ENCODE results near the gene FILIP1L. TPM values are rescaled to one million over a fixed set of nuclear protein-coding genes. Genes with fewer than 3 reads are reported as not detected.

Gene FILIP1L
- total and polyA plus RNA-seq, 2 of the 8 experiments (the other 6 are each of a cell fraction or from before 2014, with no cell fraction given), result 0.06 to 0.09 TPM

DNA sequence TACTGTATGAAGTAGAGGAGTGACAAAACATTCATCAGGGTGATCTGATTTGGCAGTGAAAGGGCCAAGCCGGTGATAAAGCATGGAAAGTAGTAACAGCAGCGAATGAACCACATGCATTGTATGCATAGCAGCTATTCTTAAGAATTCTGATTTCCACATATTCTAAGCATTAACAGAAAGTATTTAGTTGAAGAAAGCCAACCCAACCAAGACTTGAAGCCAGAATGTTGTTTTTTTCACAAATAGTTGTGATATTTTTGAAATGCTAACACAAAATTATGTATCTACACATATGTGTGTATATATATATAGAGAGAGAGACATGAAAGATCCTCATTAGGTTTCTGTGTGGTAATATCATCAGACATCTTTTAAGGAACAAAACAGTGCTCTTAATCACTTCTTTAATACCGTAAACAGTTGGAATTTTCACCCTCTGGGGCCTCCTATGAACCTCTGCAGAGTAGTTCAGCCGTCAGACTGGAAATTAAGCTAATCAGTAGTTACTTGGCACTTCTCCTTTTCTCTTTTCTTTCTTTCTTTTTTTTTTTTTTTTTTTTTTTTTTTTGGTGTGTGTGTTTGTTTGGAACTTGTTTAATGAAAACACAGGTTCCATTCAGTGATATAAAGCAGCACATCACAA lies 157.0 kb downstream of the FILIP1L start:
- Histone ChIP-seq H3K27me3 (replicated peaks in 1 of 4; ENCODE audit: control insufficient read depth in 3 of 4, extremely low read depth in 1 of 4, insufficient read depth in 3 of 4, low read length in 3 of 4) (no peaks in the 10 kb centered on the region), H4K20me1 (replicated peaks in 1 of 2; ENCODE audit: control insufficient read depth in 1 of 2, insufficient read depth in 2 of 2, low read length in 2 of 2) (no peaks in the 10 kb centered on the region), H3K4ac (replicated peaks; ENCODE audit: insufficient read length, low read depth, low read length) (no peak overlapping the region), H2AFZ (ENCODE audit: low read length) (no peak overlapping the region), H3K56ac (replicated peaks; ENCODE audit: insufficient read length, low read depth, low read length) (no peak overlapping the region), H3K79me1 (ENCODE audit: low read depth, low read length) (peaks cover 5% of the 10 kb centered on the region; the same call in 1 of the 2 replicates), H4K91ac (replicated peaks; ENCODE audit: insufficient read length, low read length) (no peak overlapping the region), H3K23ac (ENCODE audit: insufficient read length) (no peak overlapping the region), H2AK5ac (ENCODE audit: low read depth, low read length) (no peak overlapping the region), H2BK15ac (ENCODE audit: low read length) (no peak overlapping the region), H3K9ac (replicated peaks in 1 of 4; ENCODE audit: extremely low read depth in 1 of 4, low read depth in 3 of 4, low read length in 3 of 4) (no peak overlapping the region), H3K9me3 (ENCODE audit: insufficient read depth in 2 of 2, low read depth in 1 of 2, low read length in 1 of 2) (no peaks in the 10 kb centered on the region), H3K4me1 (replicated peaks in 1 of 4; ENCODE audit: control insufficient read depth in 3 of 4, insufficient read depth in 4 of 4, low read length in 3 of 4) (no peaks in the 10 kb centered on the region; a peak in 1 of 7 replicates), H2BK20ac (ENCODE audit: low read length) (no peak overlapping the region), H2BK120ac (replicated peaks; ENCODE audit: low read depth, low read length) (no peak overlapping the region), H3K4me3 (ENCODE audit: extremely low read depth in 1 of 4, insufficient read depth in 2 of 4, low read depth in 3 of 4, low read length in 4 of 4) (no peak overlapping the region), H3K79me2 (ENCODE audit: control insufficient read depth in 1 of 2, insufficient read depth in 2 of 2, low read length in 2 of 2) (peaks cover 0 to 3% of the 10 kb centered on the region in 2 experiments; a peak in 1 of 4 replicates), H3K18ac (ENCODE audit: extremely low read depth, low read length) (no peak overlapping the region), H2BK5ac (ENCODE audit: low read depth, low read length) (no peak overlapping the region), H3K4me2 (ENCODE audit: insufficient read depth in 1 of 2, low read depth in 2 of 2, low read length in 2 of 2) (no peak overlapping the region), H3K23me2 (ENCODE audit: low read depth, low read length) (no peaks in the 10 kb centered on the region), H3K14ac (ENCODE audit: insufficient read length) (no peak overlapping the region), H4K5ac (ENCODE audit: insufficient read length, low read depth, low read length) (no peak overlapping the region), H3K36me3 (ENCODE audit: control insufficient read depth in 2 of 4, insufficient read depth in 4 of 4, low read length in 3 of 4) (no peaks in the 10 kb centered on the region), H3K27ac (ENCODE audit: low read depth, low read length) (no peak overlapping the region), H2BK12ac (ENCODE audit: low read depth, low read length) (no peak overlapping the region), H4K8ac (ENCODE audit: extremely low read depth, insufficient read depth, low read length) (no peak overlapping the region)
- DNase-seq (ENCODE audit: low read depth in 1 of 2, low spot score in 2 of 2), result no peak
- WGBS, 2 experiments (ENCODE audit: extremely low coverage in 1 of 2, insufficient coverage in 1 of 2, insufficient read length in 1 of 2, insufficient replicate concordance in 2 of 2, low coverage in 1 of 2, low lambda C conversion rate in 2 of 2, missing lambda C conversion rate in 1 of 2), result 94% methylated on average over 4 of the region's 4 CpGs; no CpG with 5 or more reads in 1 of the 2 experiments
- POLR2A ChIA-PET (ENCODE audit: partially characterized antibody), result interaction anchor here (1.2 kb wide), 1 partner anchor 8 kb away, joined by 3 read pairs; no protein-coding TSS in a partner anchor
- FAIRE-seq, result no peak
- CTCF ChIA-PET (ENCODE audit: partially characterized antibody), result interaction anchor here (0.6 to 1.5 kb wide), 4 partner anchors 15 to 71 kb away, joined by 3 to 4 read pairs (median 4); no protein-coding TSS in a partner anchor
- TF ChIP-seq, protein P1, sequence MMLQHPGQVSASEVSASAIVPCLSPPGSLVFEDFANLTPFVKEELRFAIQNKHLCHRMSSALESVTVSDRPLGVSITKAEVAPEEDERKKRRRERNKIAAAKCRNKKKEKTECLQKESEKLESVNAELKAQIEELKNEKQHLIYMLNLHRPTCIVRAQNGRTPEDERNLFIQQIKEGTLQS (IDR thresholded peaks at IDR 0.05; ENCODE audit: insufficient read depth, low read depth, low read length), result no peak
- no peak for TF ChIP-seq SP1 (IDR thresholded peaks at IDR 0.05; ENCODE audit: low read depth, low read length)
- no peak for TF ChIP-seq GABPA (IDR thresholded peaks at IDR 0.05; ENCODE audit: borderline replicate concordance, insufficient read depth, low read length)
- TF ChIP-seq SAP30 (IDR thresholded peaks at IDR 0.05; ENCODE audit: insufficient read depth, insufficient replicate concordance, low read length), result no peak
- no peak for TF ChIP-seq CBX8 (IDR thresholded peaks at IDR 0.05; ENCODE audit: borderline replicate concordance, low read depth, low read length)

Data from H1 (cell line).